NCI-H446 treated with DMSO at 0.1 percent for 48 hours (cell line): ENCODE measurements around the gene ARHGAP23.
"Not testable (repeated sequence)": the region's sequence is repeated elsewhere in the genome, so short reads cannot be mapped to it uniquely, and the experiment has no call there.

Source experiments
- DNase-seq: peaks from one replicate; lab custom pipeline; 2025; lab: John Stamatoyannopoulos, UW

The ARHGAP23 gene

GRCh38 chr17:38491346-38492066, 63.2 kb downstream of the ARHGAP23 start:
- not testable (repeated sequence) for DNase-seq

- peak; percentile 72 for DNase-seq
Measured at GRCh38 chr17:38492067-38493040, 64.1 kb downstream of the ARHGAP23 start.

- not testable (repeated sequence) for DNase-seq
Measured at GRCh38 chr17:38494152-38494551, 65.9 kb downstream of the ARHGAP23 start.

- DNase-seq, result not testable (repeated sequence)
Measured at GRCh38 chr17:38497656-38498055, 69.4 kb downstream of the ARHGAP23 start.

- DNase-seq, result no peak
Measured at GRCh38 chr17:38498353-38498752, 70.1 kb downstream of the ARHGAP23 start.

GRCh38 chr17:38499230-38499629, 71.0 kb downstream of the ARHGAP23 start:
- DNase-seq, result not testable (repeated sequence)

- not testable (repeated sequence) for DNase-seq
Measured at GRCh38 chr17:38501718-38502117, 73.5 kb downstream of the ARHGAP23 start.

- DNase-seq, result not testable (repeated sequence)
Measured at GRCh38 chr17:38503286-38503913, 75.1 kb downstream of the ARHGAP23 start.

- no peak for DNase-seq
Measured at GRCh38 chr17:38504216-38504615, 76.0 kb downstream of the ARHGAP23 start.

- DNase-seq, result no peak
Measured at GRCh38 chr17:38507436-38507835, 79.2 kb downstream of the ARHGAP23 start.

- no peak for DNase-seq
Measured at GRCh38 chr17:38507921-38508569, 79.8 kb downstream of the ARHGAP23 start.

- no peak for DNase-seq
Measured at GRCh38 chr17:38508570-38508950, 80.3 kb downstream of the ARHGAP23 start.

GRCh38 chr17:38508954-38509771, 80.9 kb downstream of the ARHGAP23 start:
- DNase-seq, result no peak

- no peak for DNase-seq
Measured at GRCh38 chr17:38509772-38510420, 81.6 kb downstream of the ARHGAP23 start.

GRCh38 chr17:38510421-38511149, 82.3 kb downstream of the ARHGAP23 start:
- no peak for DNase-seq

GRCh38 chr17:38511150-38512108, 83.2 kb downstream of the ARHGAP23 start:
- DNase-seq, result no peak

- DNase-seq, result no peak
Measured at GRCh38 chr17:38512473-38513058, 84.3 kb downstream of the ARHGAP23 start.

GRCh38 chr17:38526526-38526925, 98.3 kb downstream of the ARHGAP23 start:
- not testable (repeated sequence) for DNase-seq
